WERI-Rb-1 (cell line): ENCODE results near the gene DENND5B.
"Not testable (repeated sequence)": the region's sequence is repeated elsewhere in the genome, so short reads cannot be mapped to it uniquely, and the experiment has no call there.

Source experiments
- DNase-seq: peaks from one replicate; pipeline ENCODE4 v3.0.0-alpha.2; 2020
- H3K27ac ChIP-seq: fragments of 250-450 bp; sonication (Bioruptor Pico); 2 replicates; pipeline ENCODE4 v1.5.1; 2020; ENCODE audit warnings: mild to moderate bottlenecking, moderate library complexity
- H3K27me3 ChIP-seq: fragments of 250-450 bp; sonication (Bioruptor Pico); 2 replicates; pipeline ENCODE4 v1.5.1; 2021; ENCODE audit warnings: mild to moderate bottlenecking, low read depth, moderate library complexity; ENCODE audit not compliant: insufficient read depth, severe bottlenecking
- H3K36me3 ChIP-seq: fragments of 250-450 bp; sonication (Bioruptor Pico); 2 replicates; pipeline ENCODE4 v1.5.1; 2020; ENCODE audit warnings: mild to moderate bottlenecking, moderate library complexity
- H3K4me3 ChIP-seq: 2 replicates; pipeline ENCODE4 v1.5.1; 2011; ENCODE audit warnings: low read depth, mild to moderate bottlenecking, control low read depth, low read length
- H3K9me3 ChIP-seq: fragments of 250-450 bp; sonication (Bioruptor Pico); 2 replicates; pipeline ENCODE4 v1.5.1; 2021; ENCODE audit warnings: mild to moderate bottlenecking, moderate library complexity; ENCODE audit not compliant: severe bottlenecking
- TF ChIP-seq, protein P1 (sequence below): IDR thresholded peaks from 2 replicates; pipeline ENCODE4 v1.5.1; 2011; ENCODE audit warnings: low read depth, mild to moderate bottlenecking, control low read depth, inconsistent platforms, low read length

The DENND5B gene

DNA sequence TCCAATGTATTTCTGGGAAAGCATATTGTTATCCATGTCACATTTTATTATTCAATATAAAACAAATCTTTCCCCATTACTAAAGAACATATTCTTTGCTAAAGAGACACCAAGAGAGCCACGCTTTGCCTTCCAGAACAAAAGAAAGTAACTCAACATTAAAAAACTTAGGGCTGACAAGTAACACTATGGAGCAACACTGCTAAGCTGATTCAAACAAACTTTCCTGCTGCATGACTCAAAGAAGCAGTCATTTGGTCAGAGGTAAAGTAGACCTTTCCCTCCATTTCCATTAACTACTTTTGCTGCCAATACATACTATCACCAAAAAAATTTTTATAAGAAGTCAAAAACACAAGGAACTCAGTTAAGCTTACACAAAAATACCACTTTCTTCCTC is 83.0 kb downstream of the DENND5B start:
- H3K9me3 ChIP-seq = peaks cover 5% of the 10 kb centered on the region
- no peaks in the 10 kb centered on the region for H3K36me3 ChIP-seq
- DNase-seq = no peak
- TF ChIP-seq, protein P1, sequence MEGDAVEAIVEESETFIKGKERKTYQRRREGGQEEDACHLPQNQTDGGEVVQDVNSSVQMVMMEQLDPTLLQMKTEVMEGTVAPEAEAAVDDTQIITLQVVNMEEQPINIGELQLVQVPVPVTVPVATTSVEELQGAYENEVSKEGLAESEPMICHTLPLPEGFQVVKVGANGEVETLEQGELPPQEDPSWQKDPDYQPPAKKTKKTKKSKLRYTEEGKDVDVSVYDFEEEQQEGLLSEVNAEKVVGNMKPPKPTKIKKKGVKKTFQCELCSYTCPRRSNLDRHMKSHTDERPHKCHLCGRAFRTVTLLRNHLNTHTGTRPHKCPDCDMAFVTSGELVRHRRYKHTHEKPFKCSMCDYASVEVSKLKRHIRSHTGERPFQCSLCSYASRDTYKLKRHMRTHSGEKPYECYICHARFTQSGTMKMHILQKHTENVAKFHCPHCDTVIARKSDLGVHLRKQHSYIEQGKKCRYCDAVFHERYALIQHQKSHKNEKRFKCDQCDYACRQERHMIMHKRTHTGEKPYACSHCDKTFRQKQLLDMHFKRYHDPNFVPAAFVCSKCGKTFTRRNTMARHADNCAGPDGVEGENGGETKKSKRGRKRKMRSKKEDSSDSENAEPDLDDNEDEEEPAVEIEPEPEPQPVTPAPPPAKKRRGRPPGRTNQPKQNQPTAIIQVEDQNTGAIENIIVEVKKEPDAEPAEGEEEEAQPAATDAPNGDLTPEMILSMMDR = no peak
- H3K27me3 ChIP-seq = no peaks in the 10 kb centered on the region
- H3K27ac ChIP-seq = no peak overlapping the region
- no peak overlapping the region for H3K4me3 ChIP-seq

DNA sequence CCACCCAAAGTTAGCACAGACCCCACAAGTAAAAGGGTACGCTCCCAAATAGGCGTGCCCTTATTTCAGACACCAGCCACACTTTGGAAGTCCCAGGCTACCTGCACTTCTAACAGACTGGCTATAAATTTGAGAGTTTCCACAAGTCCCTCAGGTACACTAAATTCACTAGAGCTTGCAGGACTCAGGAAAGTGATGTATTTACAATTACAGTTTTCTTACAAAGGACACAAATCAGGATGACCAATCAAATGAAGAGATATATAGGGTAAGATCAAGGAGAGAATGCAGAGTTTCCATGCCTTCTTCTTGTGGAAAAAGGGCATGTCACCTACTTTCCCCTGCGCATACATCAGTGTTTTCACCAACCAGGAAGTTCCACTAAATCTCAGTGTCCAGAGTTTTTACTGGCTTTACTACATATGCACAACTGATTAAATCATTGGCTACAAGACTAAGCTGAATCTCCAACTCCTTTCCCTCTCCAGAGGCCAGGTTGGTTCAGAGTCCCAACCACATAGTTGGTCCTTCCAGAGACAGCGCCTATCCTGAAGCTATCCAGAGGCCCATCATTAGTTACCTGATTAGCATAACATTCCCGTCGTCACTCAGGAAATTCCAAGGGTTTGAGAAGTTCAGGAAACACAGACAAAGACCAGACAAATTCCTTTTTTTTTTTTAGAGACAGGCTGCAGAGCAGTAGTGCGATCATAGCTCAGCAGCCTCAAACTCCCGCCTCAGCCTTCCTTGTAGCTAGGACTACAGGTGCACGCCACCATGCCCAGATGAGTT is 84.2 kb downstream of the DENND5B start:
- Histone ChIP-seq H3K27ac (no peak overlapping the region), H3K36me3 (no peaks in the 10 kb centered on the region), H3K27me3 (no peaks in the 10 kb centered on the region), H3K9me3 (peaks cover 5% of the 10 kb centered on the region), H3K4me3 (no peak overlapping the region)
- DNase-seq = no peak
- TF ChIP-seq, protein P1 = no peak

DNA sequence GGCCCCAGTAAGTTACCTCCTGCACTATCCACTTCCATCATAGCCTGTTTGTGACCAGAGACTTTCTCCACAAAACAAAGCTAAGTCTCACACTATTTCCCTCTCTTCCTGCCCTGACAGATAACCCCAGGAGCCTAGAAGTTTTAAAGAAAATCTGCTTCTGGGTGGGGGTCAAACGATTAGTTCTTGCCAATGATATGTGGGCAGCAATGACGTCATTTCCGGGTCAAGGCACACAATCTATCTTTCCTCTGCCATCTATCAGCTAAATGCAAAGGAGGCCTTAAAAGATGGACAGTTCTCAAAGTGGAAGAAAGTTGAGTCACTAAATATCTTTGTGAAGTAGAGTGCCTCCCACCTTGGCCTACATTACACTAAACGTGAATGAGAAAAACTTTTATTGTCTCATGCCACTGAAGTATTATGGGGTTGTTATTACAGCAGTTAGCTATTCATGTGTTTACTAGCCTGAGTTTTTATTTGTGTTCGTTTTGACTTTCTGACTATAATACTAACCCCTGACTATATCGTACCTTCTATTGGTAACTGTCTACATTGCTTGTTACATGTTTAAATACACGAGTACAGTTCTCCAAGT is 86.2 kb downstream of the DENND5B start:
- no peaks in the 10 kb centered on the region for H3K27me3 ChIP-seq
- no peaks in the 10 kb centered on the region for H3K36me3 ChIP-seq
- TF ChIP-seq, protein P1 = no peak
- peaks cover 5% of the 10 kb centered on the region for H3K9me3 ChIP-seq
- DNase-seq = no peak
- no peak overlapping the region for H3K27ac ChIP-seq
- H3K4me3 ChIP-seq = no peak overlapping the region

DNA sequence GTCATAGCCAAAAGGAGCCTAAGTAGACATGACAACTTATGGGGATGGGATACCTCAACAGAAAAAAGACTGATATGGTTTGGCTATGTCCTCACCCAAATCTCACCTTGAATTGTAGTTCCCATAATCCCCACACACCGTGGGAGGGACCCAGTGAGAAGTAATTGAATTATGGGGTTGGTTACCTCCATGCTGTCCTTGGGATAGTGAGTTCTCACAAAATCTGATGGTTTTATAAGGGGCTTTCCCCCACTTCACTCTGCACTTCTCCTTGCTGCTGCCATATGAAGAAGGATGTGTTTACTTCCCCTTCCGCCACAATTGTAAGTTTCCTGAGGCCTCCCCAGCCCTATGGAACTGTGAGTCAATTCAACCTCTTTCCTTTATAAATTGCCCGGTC is 89.9 kb downstream of the DENND5B start:
- not testable (repeated sequence) for H3K27me3 ChIP-seq, H3K4me3 ChIP-seq, H3K27ac ChIP-seq, H3K9me3 ChIP-seq, DNase-seq, H3K36me3 ChIP-seq

DNA sequence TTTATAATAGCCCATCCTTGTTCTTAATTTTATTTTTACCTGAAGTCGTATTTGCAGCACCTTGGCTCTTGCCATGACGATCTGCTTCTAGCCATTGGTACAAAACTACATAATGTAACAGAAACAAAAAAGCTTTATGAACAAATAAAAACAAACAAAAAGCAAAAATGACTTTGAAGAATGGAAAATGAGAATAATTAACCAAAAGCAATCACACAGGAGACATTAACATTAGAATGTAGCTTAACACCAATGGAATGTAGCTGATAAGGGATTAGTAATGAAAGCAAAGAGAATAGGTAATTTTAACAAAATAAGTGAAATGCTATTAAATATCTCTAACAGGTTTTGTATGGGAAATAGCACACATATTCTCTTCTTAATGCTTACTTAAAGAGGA is 91.4 kb downstream of the DENND5B start:
- H3K4me3 ChIP-seq = no peak overlapping the region
- peaks cover 8% of the 10 kb centered on the region for H3K36me3 ChIP-seq
- DNase-seq = no peak
- no peak overlapping the region for H3K27ac ChIP-seq
- TF ChIP-seq, protein P1 = no peak
- H3K9me3 ChIP-seq = no peaks in the 10 kb centered on the region
- no peaks in the 10 kb centered on the region for H3K27me3 ChIP-seq

DNA sequence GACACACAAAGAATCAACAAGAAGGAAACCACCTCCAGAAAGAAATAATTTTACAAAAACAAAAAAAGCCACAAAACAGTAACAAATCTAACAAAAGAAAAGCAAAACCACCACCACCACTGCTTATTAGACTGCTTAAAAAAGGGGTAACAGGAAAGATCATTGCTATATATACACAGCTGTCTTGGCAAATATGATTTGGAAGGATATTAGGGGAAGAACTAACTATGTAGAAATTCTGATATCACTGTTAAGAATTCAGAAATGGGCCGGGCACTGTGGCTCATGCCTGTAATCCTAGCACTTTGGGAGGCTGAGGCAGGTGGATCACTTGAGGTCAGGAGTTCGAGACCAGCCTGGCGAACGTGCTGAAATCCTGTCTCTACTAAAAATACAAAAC is 92.5 kb downstream of the DENND5B start:
- H3K27me3 ChIP-seq = no peaks in the 10 kb centered on the region
- H3K4me3 ChIP-seq = no peak overlapping the region
- H3K36me3 ChIP-seq = peaks cover 11% of the 10 kb centered on the region
- TF ChIP-seq, protein P1 = no peak
- DNase-seq = no peak
- no peaks in the 10 kb centered on the region for H3K9me3 ChIP-seq
- H3K27ac ChIP-seq = no peak overlapping the region
